Activated CD8-positive, alpha-beta memory T cell treated with anti-CD3 and anti-CD28 coated beads, Interleukin-2, amount 50 U/mL, for 1 hour (primary cell): Measurements from ENCODE around the gene FST.

ENCODE experiments used
- DNase-seq: peaks from one replicate; pipeline ENCODE4 v3.0.0-alpha.2; 2020; ENCODE audit errors: extremely low read depth

The FST gene

DNA sequence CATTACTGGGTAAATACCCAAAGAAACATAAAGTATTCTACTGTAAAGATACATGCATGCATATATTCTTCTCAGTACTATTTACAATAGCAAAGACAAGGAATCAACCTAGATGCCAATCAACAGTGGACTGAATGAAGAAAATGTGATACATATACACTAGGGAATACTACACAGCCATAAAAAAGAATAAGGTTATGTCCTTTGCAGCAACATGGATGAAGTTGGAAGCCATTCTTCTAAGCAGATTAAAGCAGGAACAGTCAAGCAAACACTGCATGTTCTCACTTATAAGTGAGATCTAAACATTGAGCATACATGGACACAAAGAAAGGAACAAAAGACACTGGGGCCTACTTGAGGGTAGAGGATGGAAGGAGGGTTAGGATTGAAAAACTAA lies 40.4 kb downstream of the FST start:
- DNase-seq, result no peak
